ENCODE measurements around the gene TNKS2. TPM values are rescaled to one million over a fixed set of nuclear protein-coding genes. Genes with fewer than 3 reads are reported as not detected.
"Not testable (repeated sequence)": the region's sequence is repeated elsewhere in the genome, so short reads cannot be mapped to it uniquely, and the experiment has no call there.

The TNKS2 gene
- total RNA-seq, 1 donor from 2014 or later: 13.5 TPM

GRCh38 chr10:91894261-91894685 is 96.0 kb downstream of the TNKS2 start:
- intact Hi-C loops (cut with DNase I): not testable (repeated sequence)

GRCh38 chr10:91896212-91896756 is 98.1 kb downstream of the TNKS2 start:
- no peak for DNase-seq (ENCODE audit: missing footprints)

More at GRCh38 chr10:91894261-91894685, 96.0 kb downstream of the TNKS2 start:
- not testable (repeated sequence) for ATAC-seq
- DNase-seq (ENCODE audit: missing footprints): peak; percentile 57

GRCh38 chr10:91897421-91897820 is 99.2 kb downstream of the TNKS2 start:
- DNase-seq (ENCODE audit: missing footprints) (no peak), ATAC-seq (no peak)
- intact Hi-C loops (cut with DNase I): no loop called here

More at GRCh38 chr10:91896212-91896756, 98.1 kb downstream of the TNKS2 start:
- no peak for ATAC-seq
- intact Hi-C loops (cut with DNase I): no loop called here

- no peak for ATAC-seq
- intact Hi-C loops (cut with DNase I): loop anchor here (10.0 kb wide), 1 partner anchor 107 kb away; the partner anchor contains the start of gene TNKS2
- no peak for DNase-seq (ENCODE audit: missing footprints)
Measured at GRCh38 chr10:91901784-91902677, 103.8 kb downstream of the TNKS2 start.

GRCh38 chr10:91907033-91907594 is 108.9 kb downstream of the TNKS2 start:
- DNase-seq (ENCODE audit: missing footprints) (peak; percentile 45), ATAC-seq (no peak)
- intact Hi-C loops (cut with DNase I): loop anchor here (10.0 kb wide), 1 partner anchor 112 kb away; the partner anchor contains the start of gene TNKS2

GRCh38 chr10:91907914-91908336 is 109.7 kb downstream of the TNKS2 start:
- intact Hi-C loops (cut with DNase I): loop anchor here (10.0 kb wide), 1 partner anchor 113 kb away; the partner anchor contains the start of gene TNKS2
- DNase-seq (ENCODE audit: missing footprints) (peak; percentile 27), ATAC-seq (peak; percentile 5)

GRCh38 chr10:91908337-91909116 is 110.3 kb downstream of the TNKS2 start:
- intact Hi-C loops (cut with DNase I): loop anchor here (10.0 kb wide), 1 partner anchor 114 kb away; the partner anchor contains the start of gene TNKS2
- ATAC-seq (peak; percentile 95), DNase-seq (ENCODE audit: missing footprints) (peak; percentile 90)

- DNase-seq (ENCODE audit: missing footprints) (no peak), ATAC-seq (peak; percentile 45)
- intact Hi-C loops (cut with DNase I): loop anchor here (10.0 kb wide), 1 partner anchor 114 kb away; the partner anchor contains the start of gene TNKS2
Measured at GRCh38 chr10:91909117-91909677, 111.0 kb downstream of the TNKS2 start, which contains the start of gene FGFBP3. Gene FGFBP3, minus strand, starts transcription at chr10:91909486. Its CDS starts 517 bp downstream, at chr10:91908969.

- ATAC-seq: no peak
- intact Hi-C loops (cut with DNase I): no loop called here
- DNase-seq (ENCODE audit: missing footprints): no peak
Measured at GRCh38 chr10:91910467-91910866, 112.2 kb downstream of the TNKS2 start.

Other genes with a start within 250 kb of the TNKS2 start
- 137 TPM for gene PPP1R3C, start 165.4 kb upstream of the TNKS2 start, total RNA-seq
- 0.32 TPM for gene FGFBP3, start 111.1 kb downstream of the TNKS2 start, total RNA-seq
- 10.4 TPM for gene BTAF1, start 125.3 kb downstream of the TNKS2 start, total RNA-seq

All from Right ventricle myocardium inferior (tissue), 1 donor.